ENCODE data around the gene RPL35A. TPM values are rescaled to one million over a fixed set of nuclear protein-coding genes. Genes with fewer than 3 reads are reported as not detected.

The RPL35A gene
- total RNA-seq, 2 experiments from 2014 or later = 2,199 to 2,238 TPM

DNA sequence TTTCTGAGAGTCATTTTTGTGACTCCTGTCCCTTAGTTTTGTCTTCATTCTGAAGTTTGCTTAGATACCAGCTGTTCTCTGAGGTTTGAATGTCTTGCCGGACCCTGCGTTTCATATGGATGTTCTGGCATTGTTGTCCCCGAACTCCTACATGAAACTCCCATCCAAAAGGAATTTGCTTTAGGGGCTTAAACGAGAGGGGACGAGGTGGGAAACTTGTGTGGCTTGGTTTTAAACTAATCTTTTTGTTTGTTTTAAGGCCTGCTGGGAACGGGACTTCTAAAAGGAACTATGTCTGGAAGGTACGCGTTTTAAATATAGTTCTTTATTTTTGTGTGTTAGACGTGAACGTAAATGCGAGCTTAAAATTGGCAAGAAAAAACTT lies 679 bp downstream of the RPL35A start:
- Mint-ChIP-seq H3K27me3 (no peaks in the 10 kb centered on the region), H3K4me1 (ENCODE audit: low read depth) (peaks cover 46% of the 10 kb centered on the region), H3K4me3 (peak overlapping the region; percentile 97), H3K9me3 (no peaks in the 10 kb centered on the region), H3K36me3 (ENCODE audit: low read depth) (peaks cover 57% of the 10 kb centered on the region), H3K27ac (peak overlapping the region; percentile 98)
- Histone ChIP-seq H3K9me3 (ENCODE audit: control insufficient read depth in 1 of 2, insufficient read depth in 1 of 2, low read length in 2 of 2) (no peaks in the 10 kb centered on the region), H3K27ac (ENCODE audit: low read depth in 1 of 2, low read length in 2 of 2) (peak overlapping the region; percentile 73 to 99), H3K4me3 (ENCODE audit: low read length) (peak overlapping the region; percentile 86), H3K36me3 (ENCODE audit: insufficient read depth, low read length) (peaks cover 47% of the 10 kb centered on the region), H3K27me3 (ENCODE audit: control insufficient read depth in 1 of 2, insufficient read depth in 2 of 2, low read length in 2 of 2) (no peaks in the 10 kb centered on the region), H3K4me1 (ENCODE audit: insufficient read depth, low read length) (peaks cover 37% of the 10 kb centered on the region)
- ChIA-PET POLR2A (interaction anchor here (0.5 to 2.9 kb wide), 2 partner anchors 10 to 1103 kb away, joined by 3 to 41 read pairs; partner anchors contain the start of gene LMLN), CTCF (no interaction called here)
- DNase-seq (no peak), ATAC-seq (ENCODE audit: poor library complexity) (no peak)
- intact Hi-C loops (cut with DNase I, micrococcal nuclease) = loop anchor here (1.0 to 10.0 kb wide), 4 partner anchors 8 to 656 kb away; partner anchors contain the start of genes DLG1 (in 1 of the 2) and LMLN (in 1 of the 2)
- TF ChIP-seq, protein P1, sequence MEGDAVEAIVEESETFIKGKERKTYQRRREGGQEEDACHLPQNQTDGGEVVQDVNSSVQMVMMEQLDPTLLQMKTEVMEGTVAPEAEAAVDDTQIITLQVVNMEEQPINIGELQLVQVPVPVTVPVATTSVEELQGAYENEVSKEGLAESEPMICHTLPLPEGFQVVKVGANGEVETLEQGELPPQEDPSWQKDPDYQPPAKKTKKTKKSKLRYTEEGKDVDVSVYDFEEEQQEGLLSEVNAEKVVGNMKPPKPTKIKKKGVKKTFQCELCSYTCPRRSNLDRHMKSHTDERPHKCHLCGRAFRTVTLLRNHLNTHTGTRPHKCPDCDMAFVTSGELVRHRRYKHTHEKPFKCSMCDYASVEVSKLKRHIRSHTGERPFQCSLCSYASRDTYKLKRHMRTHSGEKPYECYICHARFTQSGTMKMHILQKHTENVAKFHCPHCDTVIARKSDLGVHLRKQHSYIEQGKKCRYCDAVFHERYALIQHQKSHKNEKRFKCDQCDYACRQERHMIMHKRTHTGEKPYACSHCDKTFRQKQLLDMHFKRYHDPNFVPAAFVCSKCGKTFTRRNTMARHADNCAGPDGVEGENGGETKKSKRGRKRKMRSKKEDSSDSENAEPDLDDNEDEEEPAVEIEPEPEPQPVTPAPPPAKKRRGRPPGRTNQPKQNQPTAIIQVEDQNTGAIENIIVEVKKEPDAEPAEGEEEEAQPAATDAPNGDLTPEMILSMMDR (IDR thresholded peaks at IDR 0.05) = no peak

DNA sequence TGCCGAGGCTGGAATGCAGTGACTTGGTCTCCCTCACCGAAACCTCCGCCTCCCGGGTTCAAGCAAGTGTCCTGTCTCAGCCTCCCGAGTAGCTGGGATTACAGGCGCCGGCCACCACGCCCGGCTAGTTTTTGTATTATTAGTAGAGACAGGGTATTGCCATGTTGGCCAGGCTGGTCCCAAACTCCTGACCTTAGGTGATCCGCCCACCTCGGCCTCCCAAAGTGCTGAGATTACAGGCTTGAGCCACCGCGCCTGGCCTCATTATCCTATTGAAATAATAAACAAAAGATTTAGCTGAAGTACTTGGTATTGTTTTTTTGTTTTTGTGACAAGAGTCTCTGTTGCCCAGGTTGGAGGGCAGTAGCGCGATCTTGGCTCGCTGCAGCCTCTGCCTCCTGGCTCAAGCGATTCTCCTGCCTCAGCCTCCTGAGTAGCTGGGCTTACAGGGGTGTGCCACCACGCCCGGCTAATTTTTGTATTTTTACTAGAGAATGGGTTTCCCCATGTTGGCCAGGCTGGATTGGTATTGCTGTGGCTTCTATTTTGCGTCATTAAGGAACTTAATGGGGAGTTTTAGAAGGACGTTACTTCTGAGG lies 1.5 kb downstream of the RPL35A start:
- peaks cover 56% of the 10 kb centered on the region for H3K36me3 ChIP-seq (ENCODE audit: insufficient read depth, low read length)
- peaks cover 37% of the 10 kb centered on the region for H3K4me1 ChIP-seq (ENCODE audit: insufficient read depth, low read length)
- H3K4me3 ChIP-seq (ENCODE audit: low read length) = peak overlapping the region; percentile 86
- DNase-seq (peak in 1 of 14 experiments; percentile 34), ATAC-seq (ENCODE audit: poor library complexity) (no peak)
- no peaks in the 10 kb centered on the region for H3K9me3 ChIP-seq (ENCODE audit: control insufficient read depth in 1 of 2, insufficient read depth in 1 of 2, low read length in 2 of 2)
- H3K4me3 Mint-ChIP-seq = peak overlapping the region; percentile 97
- POLR2A ChIA-PET = interaction anchor here (2.9 kb wide), 1 partner anchor 9 kb away, joined by 41 read pairs; the partner anchor contains the start of gene LMLN
- intact Hi-C loops (cut with DNase I, micrococcal nuclease) = loop anchor here (10.0 kb wide), 2 partner anchors 133 to 657 kb away; partner anchors contain the start of gene DLG1 (in 1 of the 2)
- peaks cover 48% of the 10 kb centered on the region for H3K4me1 Mint-ChIP-seq (ENCODE audit: low read depth)
- peaks cover 65% of the 10 kb centered on the region for H3K36me3 Mint-ChIP-seq (ENCODE audit: low read depth)
- H3K27ac Mint-ChIP-seq = peak overlapping the region; percentile 98
- peak overlapping the region in 1 of 2 donors; percentile 99 for H3K27ac ChIP-seq (ENCODE audit: low read depth in 1 of 2, low read length in 2 of 2)
- TF ChIP-seq, protein P1 (IDR thresholded peaks at IDR 0.05) = no peak
- H3K9me3 Mint-ChIP-seq = no peaks in the 10 kb centered on the region
- H3K27me3 Mint-ChIP-seq = no peaks in the 10 kb centered on the region
- CTCF ChIA-PET = no interaction called here
- no peaks in the 10 kb centered on the region for H3K27me3 ChIP-seq (ENCODE audit: control insufficient read depth in 1 of 2, insufficient read depth in 2 of 2, low read length in 2 of 2)

DNA sequence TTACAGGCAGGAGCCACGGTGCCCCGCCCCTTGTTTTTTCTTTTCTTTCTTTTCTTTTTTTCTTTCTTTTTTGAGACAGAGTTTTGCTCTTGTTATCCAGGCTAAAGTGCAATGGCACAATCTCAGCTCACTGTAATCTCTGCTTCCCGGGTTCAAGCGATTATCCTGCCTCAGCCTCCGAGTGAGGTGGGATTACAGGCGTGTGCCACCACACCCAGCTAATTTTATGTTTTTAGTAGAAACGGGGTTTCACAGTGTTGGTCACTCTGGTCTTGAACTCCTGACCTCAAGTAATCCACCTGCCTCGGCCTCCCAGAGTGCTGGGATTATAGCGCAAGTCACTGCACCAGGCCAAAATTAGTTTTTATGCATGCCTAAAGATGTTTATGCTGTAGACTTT lies 2.5 kb downstream of the RPL35A start:
- Histone ChIP-seq H3K4me3 (ENCODE audit: low read length) (no peak overlapping the region), H3K4me1 (ENCODE audit: insufficient read depth, low read length) (peaks cover 41% of the 10 kb centered on the region), H3K27ac (ENCODE audit: low read depth in 1 of 2, low read length in 2 of 2) (no peak overlapping the region), H3K27me3 (ENCODE audit: control insufficient read depth in 1 of 2, insufficient read depth in 2 of 2, low read length in 2 of 2) (no peaks in the 10 kb centered on the region), H3K9me3 (ENCODE audit: control insufficient read depth in 1 of 2, insufficient read depth in 1 of 2, low read length in 2 of 2) (no peaks in the 10 kb centered on the region), H3K36me3 (ENCODE audit: insufficient read depth, low read length) (peaks cover 63% of the 10 kb centered on the region)
- Mint-ChIP-seq H3K4me1 (ENCODE audit: low read depth) (peaks cover 50% of the 10 kb centered on the region), H3K27ac (no peak overlapping the region), H3K27me3 (no peaks in the 10 kb centered on the region), H3K36me3 (ENCODE audit: low read depth) (peaks cover 75% of the 10 kb centered on the region), H3K9me3 (no peaks in the 10 kb centered on the region), H3K4me3 (peak overlapping the region; percentile 74)
- POLR2A ChIA-PET = interaction anchor here (1.5 kb wide), 1 partner anchor 9 kb away, joined by 4 read pairs; no protein-coding TSS in a partner anchor
- no peak for ATAC-seq (ENCODE audit: poor library complexity)
- intact Hi-C loops (cut with DNase I, micrococcal nuclease) = loop anchor here (10.0 kb wide), 2 partner anchors 132 to 658 kb away; partner anchors contain the start of gene DLG1 (in 1 of the 2)
- no peak for DNase-seq
- CTCF ChIA-PET = no interaction called here
- TF ChIP-seq, protein P1 (IDR thresholded peaks at IDR 0.05) = no peak
